Measurements from ENCODE around the gene HYAL3.
"Not testable (repeated sequence)": the region's sequence is repeated elsewhere in the genome, so short reads cannot be mapped to it uniquely, and the experiment has no call there.

The HYAL3 gene

DNA sequence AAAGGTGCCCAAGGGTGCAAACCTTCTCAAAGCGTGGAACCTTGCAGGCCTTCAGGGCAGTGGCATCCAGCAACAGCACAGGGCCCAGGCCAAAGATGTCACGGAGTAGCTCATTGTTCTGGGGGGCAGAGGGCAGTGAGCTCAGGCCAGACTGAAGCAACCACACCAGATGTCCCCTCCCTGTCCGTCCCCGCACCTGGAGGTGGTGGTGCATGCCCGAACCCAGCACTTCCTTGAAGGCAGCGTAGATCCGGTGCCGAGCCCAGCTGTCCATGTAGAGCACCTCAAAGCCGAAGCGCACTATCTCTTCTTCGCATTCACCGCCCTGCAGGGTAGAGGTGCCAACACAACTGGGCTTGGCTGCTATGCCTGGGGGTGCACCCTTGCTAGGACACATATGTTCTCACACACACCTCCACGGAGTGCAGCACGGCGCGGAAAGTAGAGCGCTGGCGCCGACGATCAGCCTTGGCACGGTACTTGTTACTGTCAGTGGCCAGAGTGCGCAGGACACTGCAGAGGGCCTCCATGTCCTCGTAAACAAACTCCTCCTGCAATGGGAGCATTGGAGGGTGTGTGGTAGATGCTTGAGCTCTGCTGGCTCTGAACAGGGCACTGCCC, 10.7 kb downstream of the HYAL3 start:
- TF ChIP-seq CTCF (IDR thresholded peaks at IDR 0.05; ENCODE audit: control insufficient read depth, extremely low read depth, insufficient read depth), result no peak
- no peak overlapping the region for H3K4me3 ChIP-seq (ENCODE audit: low read depth, low read length)
- no peak for DNase-seq (ENCODE audit: low read depth)

DNA sequence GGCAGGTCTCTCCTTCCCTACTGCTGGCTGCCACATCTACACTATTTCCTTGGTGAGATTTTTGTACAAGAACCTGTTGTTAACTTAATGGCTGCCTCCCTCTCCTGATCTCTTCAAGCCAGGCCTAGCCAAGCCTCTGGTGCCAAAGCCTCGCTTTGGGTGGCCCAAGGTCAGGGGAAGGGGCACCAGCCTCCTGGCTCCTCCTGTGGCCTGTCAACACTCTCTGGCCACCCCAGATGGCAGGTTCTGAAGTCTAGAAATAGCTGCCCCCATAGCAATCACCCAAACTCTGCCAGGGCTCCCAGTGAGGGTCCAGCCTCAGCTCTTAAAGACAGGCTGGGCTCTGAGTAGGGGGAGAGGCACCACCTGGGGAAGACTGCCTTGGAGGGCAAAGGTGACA, 11.9 kb downstream of the HYAL3 start:
- TF ChIP-seq CTCF (IDR thresholded peaks at IDR 0.05; ENCODE audit: control insufficient read depth, extremely low read depth, insufficient read depth), result no peak
- no peak for DNase-seq (ENCODE audit: low read depth)
- no peak overlapping the region for H3K4me3 ChIP-seq (ENCODE audit: low read depth, low read length)

- no peak for TF ChIP-seq CTCF (IDR thresholded peaks at IDR 0.05; ENCODE audit: control insufficient read depth, extremely low read depth, insufficient read depth)
- no peak overlapping the region for H3K4me3 ChIP-seq (ENCODE audit: low read depth, low read length)
- no peak for DNase-seq (ENCODE audit: low read depth)
Observed at GRCh38 chr3:50286322-50287227, 12.6 kb downstream of the HYAL3 start.

DNA sequence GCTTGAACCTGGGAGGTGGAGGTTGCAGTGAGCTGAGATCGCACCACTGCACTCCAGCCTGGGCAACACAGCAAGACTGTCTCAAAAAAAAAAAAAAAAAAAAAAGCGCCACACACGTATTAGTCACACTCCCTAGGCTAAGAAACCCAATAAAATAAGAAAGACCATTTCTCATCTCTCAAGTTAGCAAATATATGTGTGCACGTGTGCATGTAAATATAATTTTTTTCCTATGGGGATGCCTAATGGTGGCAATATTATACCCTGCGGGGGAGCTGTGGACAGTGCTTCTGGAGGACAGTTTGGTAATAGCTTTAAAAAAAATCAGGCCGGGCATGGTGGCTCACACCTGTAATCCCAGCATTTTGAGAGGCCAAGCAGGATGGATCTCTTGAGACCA, 15.1 kb downstream of the HYAL3 start:
- not testable (repeated sequence) for H3K4me3 ChIP-seq (ENCODE audit: low read depth, low read length); DNase-seq (ENCODE audit: low read depth)

DNA sequence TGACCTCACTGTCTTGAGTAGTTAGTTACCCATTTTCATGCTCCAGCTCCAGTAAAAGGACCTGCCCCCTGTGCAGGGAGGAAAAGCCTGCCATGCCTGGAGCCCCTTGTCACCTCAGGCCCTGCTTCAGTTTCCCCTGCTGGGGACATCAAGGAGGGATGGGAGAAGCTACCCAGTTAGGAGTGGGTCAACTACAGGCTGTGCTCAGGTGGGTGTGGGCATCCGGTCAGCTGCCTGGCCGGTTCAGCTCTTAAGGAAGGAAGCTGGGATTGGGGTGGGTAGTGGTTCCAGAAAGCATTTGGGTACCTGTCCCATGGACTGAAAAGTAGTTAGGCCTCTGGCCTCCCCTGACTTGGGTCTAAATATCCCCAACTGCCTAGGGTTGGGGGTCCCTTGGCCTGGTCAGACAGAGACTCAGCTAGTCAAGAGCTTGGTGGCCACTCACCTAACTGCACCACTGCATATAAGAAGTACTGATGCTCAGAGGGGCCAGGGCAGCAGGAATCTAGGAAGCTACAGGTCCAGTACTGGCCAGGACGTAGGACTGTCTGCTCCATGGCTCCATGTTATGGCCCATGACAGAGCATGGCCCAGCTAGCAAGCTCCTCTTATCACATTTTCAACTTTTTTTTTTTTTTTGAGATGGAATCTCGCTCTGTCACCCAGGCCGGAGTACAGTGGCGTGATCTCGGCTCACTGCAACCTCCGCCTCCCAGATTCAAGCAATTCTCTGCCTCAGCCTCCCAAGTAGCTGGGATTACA, 19.8 kb downstream of the HYAL3 start:
- no peak for TF ChIP-seq CTCF (IDR thresholded peaks at IDR 0.05; ENCODE audit: control insufficient read depth, extremely low read depth, insufficient read depth)
- DNase-seq (ENCODE audit: low read depth), result no peak
- no peak overlapping the region for H3K4me3 ChIP-seq (ENCODE audit: low read depth, low read length)

- H3K4me3 ChIP-seq (ENCODE audit: low read depth, low read length), result no peak within 1 kb of the TSS
- no peak for DNase-seq (ENCODE audit: low read depth)
- TF ChIP-seq CTCF (IDR thresholded peaks at IDR 0.05; ENCODE audit: control insufficient read depth, extremely low read depth, insufficient read depth), result no peak
Observed at GRCh38 chr3:50278880-50279224, 20.4 kb downstream of the HYAL3 start, which contains the start of gene LSMEM2. Gene LSMEM2, plus strand, starts transcription at chr3:50279087. Its CDS starts 27 bp downstream, at chr3:50279114.

Measured in LNCaP clone FGC (cell line).